CD8-positive, alpha-beta memory T cell (primary cell): ENCODE results near the gene NLGN1. TPM values are rescaled to one million over a fixed set of nuclear protein-coding genes. Genes with fewer than 3 reads are reported as not detected.
"Not testable (repeated sequence)": the region's sequence is repeated elsewhere in the genome, so short reads cannot be mapped to it uniquely, and the experiment has no call there.

Experiments
- CTCF ChIA-PET: fragments of 350-600 bp; sonication (Branson Sonifier 250); formaldehyde crosslinking; loops from one replicate; lab custom pipeline; 2021; ENCODE audit warnings: antibody characterized with exemption; lab: Charles Lee
- POLR2A ChIA-PET: fragments of 350-600 bp; sonication (Branson Sonifier 250); formaldehyde crosslinking; loops from one replicate; lab custom pipeline; 2021; ENCODE audit warnings: antibody characterized with exemption; lab: Charles Lee
- DNase-seq, 5 donors: peaks; one replicate each; pipeline versions ENCODE4 v3.0.0 to v3.0.0-alpha.2; 2020 to 2022; ENCODE audit warnings: mixed read lengths in 1 of 5
- H3K27ac ChIP-seq: one replicate; pipeline ENCODE4 v1.7.0; 2013; ENCODE audit warnings: low read depth, mild to moderate bottlenecking, low read length, moderate library complexity
- H3K27me3 ChIP-seq: 2 replicates; pipeline ENCODE4 v1.7.0; 2013; ENCODE audit warnings: low read length, mild to moderate bottlenecking; ENCODE audit not compliant: insufficient read depth, poor library complexity, severe bottlenecking
- H3K36me3 ChIP-seq: 2 replicates; pipeline ENCODE4 v1.7.0; 2013; ENCODE audit warnings: mild to moderate bottlenecking, low read length, moderate library complexity; ENCODE audit not compliant: insufficient read depth
- H3K4me1 ChIP-seq: 2 replicates; pipeline ENCODE4 v1.7.0; 2013; ENCODE audit warnings: mild to moderate bottlenecking, low read length, moderate library complexity; ENCODE audit not compliant: insufficient read depth
- H3K4me3 ChIP-seq: 2 replicates; pipeline ENCODE4 v1.7.0; 2013; ENCODE audit warnings: mild to moderate bottlenecking, low read length
- H3K9me3 ChIP-seq: 2 replicates; pipeline ENCODE4 v1.7.0; 2013; ENCODE audit warnings: mild to moderate bottlenecking, low read length
- H3K27ac Mint-ChIP-seq, 8 donors: one replicate each; pipeline ENCODE4 v1.8.0; 2020 to 2021; ENCODE audit warnings: mixed read lengths in 8 of 8, mild to moderate bottlenecking in 6 of 8, inconsistent platforms in 3 of 8, moderate library complexity in 3 of 8
- H3K27me3 Mint-ChIP-seq, 2 donors: one replicate each; pipeline ENCODE4 v1.8.0; 2020 to 2021; ENCODE audit warnings: mixed read lengths in 2 of 2, mild to moderate bottlenecking in 1 of 2, moderate library complexity in 1 of 2
- H3K36me3 Mint-ChIP-seq, 3 donors: one replicate each; pipeline ENCODE4 v1.8.0; 2020 to 2021; ENCODE audit warnings: mixed read lengths in 3 of 3, inconsistent platforms in 1 of 3, mild to moderate bottlenecking in 1 of 3
- H3K4me1 Mint-ChIP-seq, 3 donors: one replicate each; pipeline ENCODE4 v1.8.0; 2020 to 2021; ENCODE audit warnings: mixed read lengths in 3 of 3, inconsistent platforms in 1 of 3, mild to moderate bottlenecking in 1 of 3
- H3K4me3 Mint-ChIP-seq, 7 donors: one replicate each; pipeline ENCODE4 v1.8.0; 2020 to 2021; ENCODE audit warnings: mixed read lengths in 7 of 7, mild to moderate bottlenecking in 6 of 7, moderate library complexity in 4 of 7, inconsistent platforms in 2 of 7
- H3K9me3 Mint-ChIP-seq, 5 donors: one replicate each; pipeline ENCODE4 v1.8.0; 2020 to 2022; ENCODE audit warnings: mixed read lengths in 5 of 5, mild to moderate bottlenecking in 3 of 5, moderate library complexity in 2 of 5, inconsistent platforms in 1 of 5
- polyA plus RNA-seq: library from polyadenylated mRNA; unstranded; fragments of 300-500 nt; fragmentation: Illumina TruSeq; gene quantifications from one replicate; pipeline ENCODE4 v1.2.3, GENCODE V29; 2021
- total RNA-seq, 2 experiments: library from RNA; stranded (reverse); gene quantifications; one replicate each; pipeline ENCODE4 v1.2.3, GENCODE V29; 2021

Gene NLGN1
- total and polyA plus RNA-seq, 3 experiments from 2014 or later, result not detected

GRCh38 chr3:174208161-174208560, 810.6 kb downstream of the NLGN1 start:
- no peak overlapping the region for H3K4me3 Mint-ChIP-seq
- H3K36me3 Mint-ChIP-seq, result no peaks in the 10 kb centered on the region
- ChIA-PET CTCF (no interaction called here), POLR2A (no interaction called here)
- H3K36me3 ChIP-seq, result no peaks in the 10 kb centered on the region
- DNase-seq, result no peak
- no peaks in the 10 kb centered on the region for H3K4me1 Mint-ChIP-seq
- H3K4me1 ChIP-seq, result no peaks in the 10 kb centered on the region
- peaks cover 0 to 12% (median 4%) of the 10 kb centered on the region in 5 donors for H3K9me3 Mint-ChIP-seq
- no peak overlapping the region for H3K4me3 ChIP-seq
- no peak overlapping the region for H3K27ac Mint-ChIP-seq
- no peaks in the 10 kb centered on the region for H3K27me3 ChIP-seq
- no peak overlapping the region for H3K27ac ChIP-seq
- H3K9me3 ChIP-seq, result no peaks in the 10 kb centered on the region
- H3K27me3 Mint-ChIP-seq, result peaks cover 0 to 2% of the 10 kb centered on the region in 2 donors

GRCh38 chr3:174211896-174212295, 814.4 kb downstream of the NLGN1 start:
- H3K27ac Mint-ChIP-seq, H3K27ac ChIP-seq, DNase-seq, CTCF ChIA-PET, H3K4me1 ChIP-seq, H3K27me3 ChIP-seq, H3K4me3 ChIP-seq, H3K4me3 Mint-ChIP-seq, POLR2A ChIA-PET, H3K27me3 Mint-ChIP-seq, H3K9me3 ChIP-seq, H3K4me1 Mint-ChIP-seq, H3K36me3 Mint-ChIP-seq, H3K36me3 ChIP-seq: not testable (repeated sequence)
- peaks cover 0 to 12% (median 4%) of the 10 kb centered on the region in 5 donors for H3K9me3 Mint-ChIP-seq

GRCh38 chr3:174215456-174215855, 817.9 kb downstream of the NLGN1 start:
- peaks cover 0 to 4% (median 0%) of the 10 kb centered on the region in 3 donors for H3K4me1 Mint-ChIP-seq

GRCh38 chr3:174216019-174216418, 818.5 kb downstream of the NLGN1 start:
- ChIA-PET CTCF (no interaction called here), POLR2A (no interaction called here)
- H3K27me3 ChIP-seq, result no peaks in the 10 kb centered on the region
- peaks cover 0 to 4% (median 0%) of the 10 kb centered on the region in 3 donors for H3K4me1 Mint-ChIP-seq
- peaks cover 0 to 1% of the 10 kb centered on the region in 2 donors for H3K27me3 Mint-ChIP-seq
- H3K27ac ChIP-seq, result no peak overlapping the region
- no peaks in the 10 kb centered on the region for H3K36me3 ChIP-seq
- DNase-seq, result no peak
- H3K36me3 Mint-ChIP-seq, result no peaks in the 10 kb centered on the region
- H3K27ac Mint-ChIP-seq, result no peak overlapping the region
- no peak overlapping the region for H3K4me3 Mint-ChIP-seq
- peaks cover 0 to 3% (median 0%) of the 10 kb centered on the region in 5 donors for H3K9me3 Mint-ChIP-seq
- H3K4me1 ChIP-seq, result peaks cover 6% of the 10 kb centered on the region
- no peak overlapping the region for H3K4me3 ChIP-seq
- H3K9me3 ChIP-seq, result no peaks in the 10 kb centered on the region

More at GRCh38 chr3:174215456-174215855, 817.9 kb downstream of the NLGN1 start:
- ChIA-PET POLR2A (no interaction called here), CTCF (no interaction called here)
- Mint-ChIP-seq H3K9me3 (peaks cover 0 to 3% (median 0%) of the 10 kb centered on the region in 5 donors), H3K27me3 (peaks cover 0 to 1% of the 10 kb centered on the region in 2 donors), H3K4me3 (no peak overlapping the region), H3K27ac (no peak overlapping the region), H3K36me3 (no peaks in the 10 kb centered on the region)
- H3K27ac ChIP-seq, result no peak overlapping the region
- no peak overlapping the region for H3K4me3 ChIP-seq
- no peaks in the 10 kb centered on the region for H3K27me3 ChIP-seq
- no peak for DNase-seq
- peaks cover 6% of the 10 kb centered on the region for H3K4me1 ChIP-seq
- no peaks in the 10 kb centered on the region for H3K9me3 ChIP-seq
- no peaks in the 10 kb centered on the region for H3K36me3 ChIP-seq

- Mint-ChIP-seq H3K27me3 (peaks cover 0 to 1% of the 10 kb centered on the region in 2 donors), H3K27ac (peak overlapping the region in 1 of 8 donors; percentile 83), H3K4me1 (peaks cover 0 to 4% (median 0%) of the 10 kb centered on the region in 3 donors), H3K36me3 (no peaks in the 10 kb centered on the region), H3K9me3 (peaks cover 0 to 3% (median 2%) of the 10 kb centered on the region in 5 donors), H3K4me3 (no peak overlapping the region)
- Histone ChIP-seq H3K36me3 (no peaks in the 10 kb centered on the region), H3K27ac (no peak overlapping the region), H3K9me3 (no peaks in the 10 kb centered on the region), H3K4me1 (peaks cover 6% of the 10 kb centered on the region), H3K4me3 (no peak overlapping the region), H3K27me3 (no peaks in the 10 kb centered on the region)
- peak in 1 of 5 donors; percentile 6 for DNase-seq
- CTCF ChIA-PET, result no interaction called here
- POLR2A ChIA-PET, result no interaction called here
These were observed 819.6 kb downstream of the NLGN1 start for GRCh38 chr3:174216946-174217718.

GRCh38 chr3:174218016-174218415, 820.5 kb downstream of the NLGN1 start:
- DNase-seq, result no peak
- H3K4me3 Mint-ChIP-seq, result no peak overlapping the region
- CTCF ChIA-PET, result no interaction called here
- H3K27me3 Mint-ChIP-seq, result peaks cover 0 to 1% of the 10 kb centered on the region in 2 donors
- peaks cover 0 to 3% (median 0%) of the 10 kb centered on the region in 5 donors for H3K9me3 Mint-ChIP-seq
- Histone ChIP-seq H3K4me1 (peaks cover 6% of the 10 kb centered on the region), H3K27me3 (no peaks in the 10 kb centered on the region), H3K36me3 (no peaks in the 10 kb centered on the region), H3K27ac (no peak overlapping the region), H3K4me3 (no peak overlapping the region), H3K9me3 (no peaks in the 10 kb centered on the region)
- no peaks in the 10 kb centered on the region for H3K36me3 Mint-ChIP-seq
- POLR2A ChIA-PET, result no interaction called here
- H3K27ac Mint-ChIP-seq, result no peak overlapping the region
- H3K4me1 Mint-ChIP-seq, result peaks cover 0 to 4% (median 0%) of the 10 kb centered on the region in 3 donors

GRCh38 chr3:174219738-174220137, 822.2 kb downstream of the NLGN1 start:
- no peak overlapping the region for H3K27ac Mint-ChIP-seq
- H3K4me3 Mint-ChIP-seq, result no peak overlapping the region
- peaks cover 6% of the 10 kb centered on the region for H3K4me1 ChIP-seq
- no peaks in the 10 kb centered on the region for H3K36me3 ChIP-seq
- POLR2A ChIA-PET, result no interaction called here
- peaks cover 0 to 6% (median 3%) of the 10 kb centered on the region in 5 donors for H3K9me3 Mint-ChIP-seq
- peaks cover 0 to 1% of the 10 kb centered on the region in 2 donors for H3K27me3 Mint-ChIP-seq
- no peaks in the 10 kb centered on the region for H3K36me3 Mint-ChIP-seq
- CTCF ChIA-PET, result no interaction called here
- H3K4me3 ChIP-seq, result no peak overlapping the region
- no peak for DNase-seq
- H3K27me3 ChIP-seq, result no peaks in the 10 kb centered on the region
- no peaks in the 10 kb centered on the region for H3K9me3 ChIP-seq
- H3K4me1 Mint-ChIP-seq, result peaks cover 0 to 4% (median 0%) of the 10 kb centered on the region in 3 donors
- H3K27ac ChIP-seq, result no peak overlapping the region

GRCh38 chr3:174220775-174221554, 823.4 kb downstream of the NLGN1 start:
- Mint-ChIP-seq H3K4me3 (no peak overlapping the region), H3K27me3 (peaks cover 0 to 1% of the 10 kb centered on the region in 2 donors), H3K36me3 (no peaks in the 10 kb centered on the region), H3K9me3 (peaks cover 0 to 6% (median 3%) of the 10 kb centered on the region in 5 donors), H3K27ac (no peak overlapping the region), H3K4me1 (peaks cover 0 to 4% (median 0%) of the 10 kb centered on the region in 3 donors)
- Histone ChIP-seq H3K9me3 (no peaks in the 10 kb centered on the region), H3K27ac (no peak overlapping the region), H3K4me1 (peaks cover 6% of the 10 kb centered on the region), H3K36me3 (no peaks in the 10 kb centered on the region), H3K27me3 (no peaks in the 10 kb centered on the region), H3K4me3 (no peak overlapping the region)
- no peak for DNase-seq
- POLR2A ChIA-PET, result no interaction called here
- CTCF ChIA-PET, result no interaction called here
